ENCODE measurements around the gene SCN3A. TPM values are rescaled to one million over a fixed set of nuclear protein-coding genes. Genes with fewer than 3 reads are reported as not detected.

The SCN3A gene
- total RNA-seq, 4 donors from 2014 or later: 0.62 to 5.7 (median 1.4) TPM

DNA sequence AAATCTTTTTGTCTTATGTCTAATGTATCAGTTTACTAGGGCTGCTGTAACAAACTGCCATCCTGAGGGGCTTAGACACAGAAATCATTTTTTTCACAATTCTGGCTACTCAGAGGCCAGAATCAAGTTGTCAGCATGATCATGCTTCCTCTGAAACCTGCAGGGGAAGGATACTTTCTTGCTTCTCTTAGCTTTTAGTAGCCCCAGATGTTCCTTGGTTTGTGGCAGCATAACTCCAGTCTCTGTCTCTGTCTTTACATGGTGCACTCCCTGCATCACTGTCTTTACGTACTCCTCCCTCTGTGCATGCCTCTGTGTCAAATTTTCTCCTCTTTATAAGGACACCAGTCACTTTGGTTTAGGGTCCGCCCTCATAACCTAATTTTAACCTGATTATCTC is 2.0 kb upstream of the SCN3A start:
- TF ChIP-seq, protein P1, sequence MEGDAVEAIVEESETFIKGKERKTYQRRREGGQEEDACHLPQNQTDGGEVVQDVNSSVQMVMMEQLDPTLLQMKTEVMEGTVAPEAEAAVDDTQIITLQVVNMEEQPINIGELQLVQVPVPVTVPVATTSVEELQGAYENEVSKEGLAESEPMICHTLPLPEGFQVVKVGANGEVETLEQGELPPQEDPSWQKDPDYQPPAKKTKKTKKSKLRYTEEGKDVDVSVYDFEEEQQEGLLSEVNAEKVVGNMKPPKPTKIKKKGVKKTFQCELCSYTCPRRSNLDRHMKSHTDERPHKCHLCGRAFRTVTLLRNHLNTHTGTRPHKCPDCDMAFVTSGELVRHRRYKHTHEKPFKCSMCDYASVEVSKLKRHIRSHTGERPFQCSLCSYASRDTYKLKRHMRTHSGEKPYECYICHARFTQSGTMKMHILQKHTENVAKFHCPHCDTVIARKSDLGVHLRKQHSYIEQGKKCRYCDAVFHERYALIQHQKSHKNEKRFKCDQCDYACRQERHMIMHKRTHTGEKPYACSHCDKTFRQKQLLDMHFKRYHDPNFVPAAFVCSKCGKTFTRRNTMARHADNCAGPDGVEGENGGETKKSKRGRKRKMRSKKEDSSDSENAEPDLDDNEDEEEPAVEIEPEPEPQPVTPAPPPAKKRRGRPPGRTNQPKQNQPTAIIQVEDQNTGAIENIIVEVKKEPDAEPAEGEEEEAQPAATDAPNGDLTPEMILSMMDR (IDR thresholded peaks at IDR 0.05): no peak
- no peak for TF ChIP-seq EP300 (IDR thresholded peaks at IDR 0.05)
- no peak for TF ChIP-seq POLR2AphosphoS5 (IDR thresholded peaks at IDR 0.05)
- TF ChIP-seq POLR2A (IDR thresholded peaks at IDR 0.05): no peak
- H3K27ac ChIP-seq: no peak overlapping the region
- no peak overlapping the region for H3K4me3 ChIP-seq
- no peak for ATAC-seq
- H3K9me3 ChIP-seq: no peaks in the 10 kb centered on the region
- no peaks in the 10 kb centered on the region for H3K36me3 ChIP-seq
- no peaks in the 10 kb centered on the region for H3K27me3 ChIP-seq
- 92% methylated on average over 2 of the region's 2 CpGs; no CpG with 5 or more reads in 1 of the 2 donors for WGBS, 2 donors (ENCODE audit: low coverage in 1 of 2)
- no peaks in the 10 kb centered on the region for H3K4me1 ChIP-seq

DNA sequence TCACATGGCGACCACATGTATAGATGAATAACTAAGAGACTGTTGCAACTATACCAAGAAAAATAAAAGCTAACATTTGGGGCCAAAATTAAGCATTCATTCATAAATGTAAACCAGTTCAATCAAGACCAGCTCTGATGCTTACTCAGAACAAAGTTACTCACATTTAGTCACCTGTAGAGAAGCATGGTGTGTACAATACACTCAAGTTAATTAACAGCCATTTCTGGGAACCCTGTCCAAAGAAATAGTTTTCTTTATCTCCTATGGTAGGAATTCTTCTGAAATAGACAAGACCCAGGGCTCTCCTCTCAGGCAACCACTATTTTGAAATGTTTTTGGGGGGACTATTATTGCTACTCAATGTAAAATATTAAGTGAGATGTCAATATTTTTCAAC is 1.6 kb downstream of the SCN3A start:
- no peak for ATAC-seq
- 89 to 100% methylated on average over 1 of the region's 1 CpG for WGBS, 2 donors (ENCODE audit: low coverage in 1 of 2)
- TF ChIP-seq POLR2A (IDR thresholded peaks at IDR 0.05): no peak
- no peak for TF ChIP-seq EP300 (IDR thresholded peaks at IDR 0.05)
- no peak for TF ChIP-seq POLR2AphosphoS5 (IDR thresholded peaks at IDR 0.05)
- TF ChIP-seq, protein P1 (IDR thresholded peaks at IDR 0.05): no peak
- Histone ChIP-seq H3K27me3 (no peaks in the 10 kb centered on the region), H3K27ac (no peak overlapping the region), H3K36me3 (no peaks in the 10 kb centered on the region), H3K4me1 (no peaks in the 10 kb centered on the region), H3K9me3 (no peaks in the 10 kb centered on the region), H3K4me3 (no peak overlapping the region)

DNA sequence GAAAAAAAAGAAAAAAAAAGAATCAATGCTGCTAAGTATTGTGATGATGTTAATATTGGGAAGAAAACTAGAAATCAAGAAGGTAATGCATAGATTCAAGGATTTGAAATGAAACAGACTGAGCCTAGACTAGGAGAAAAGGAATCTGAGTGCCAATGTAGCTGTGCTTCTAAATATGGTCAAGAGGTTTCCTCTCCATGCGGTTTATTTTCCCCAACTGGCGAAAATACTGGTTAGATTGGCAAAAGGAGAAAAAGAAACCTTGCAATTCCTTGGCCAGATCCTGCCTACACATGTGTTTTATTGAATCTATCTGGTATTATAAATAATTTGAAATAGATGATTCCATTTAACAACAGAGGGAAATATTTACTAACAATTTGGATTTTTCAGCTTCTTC is 5.7 kb downstream of the SCN3A start:
- Histone ChIP-seq H3K27me3 (no peaks in the 10 kb centered on the region), H3K4me1 (no peaks in the 10 kb centered on the region), H3K27ac (no peak overlapping the region), H3K9me3 (no peaks in the 10 kb centered on the region), H3K4me3 (no peak overlapping the region), H3K36me3 (no peaks in the 10 kb centered on the region)
- ATAC-seq: no peak
- TF ChIP-seq EP300 (IDR thresholded peaks at IDR 0.05) (no peak), POLR2AphosphoS5 (IDR thresholded peaks at IDR 0.05) (no peak), POLR2A (IDR thresholded peaks at IDR 0.05) (no peak)
- TF ChIP-seq, protein P1 (IDR thresholded peaks at IDR 0.05): no peak
- WGBS, 2 donors (ENCODE audit: low coverage in 1 of 2): 48 to 59% methylated on average over 2 of the region's 2 CpGs

DNA sequence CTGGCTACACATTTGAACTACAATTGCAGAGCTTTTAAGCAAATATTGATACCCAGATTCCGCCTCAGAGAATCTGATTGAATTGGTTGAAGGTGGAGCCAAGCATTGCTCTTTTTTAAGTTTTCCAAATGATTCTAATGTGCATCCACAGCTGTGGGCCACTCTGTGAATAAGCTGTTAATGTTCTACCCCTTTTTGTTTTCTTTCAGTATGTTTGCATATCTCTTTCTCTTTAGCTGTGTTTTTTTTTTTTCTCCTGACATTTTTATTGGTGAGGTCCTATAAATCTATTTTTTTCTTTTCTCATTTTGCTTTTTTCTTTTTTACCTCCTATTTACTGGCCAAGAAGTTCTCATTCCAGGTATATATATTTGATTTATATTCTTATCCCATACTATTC is 6.5 kb downstream of the SCN3A start:
- no peaks in the 10 kb centered on the region for H3K27me3 ChIP-seq
- WGBS, 2 donors (ENCODE audit: low coverage in 1 of 2): 79 to 100% methylated on average over 1 of the region's 1 CpG
- no peaks in the 10 kb centered on the region for H3K4me1 ChIP-seq
- no peaks in the 10 kb centered on the region for H3K9me3 ChIP-seq
- no peak overlapping the region for H3K4me3 ChIP-seq
- no peak overlapping the region for H3K27ac ChIP-seq
- H3K36me3 ChIP-seq: no peaks in the 10 kb centered on the region
- TF ChIP-seq EP300 (IDR thresholded peaks at IDR 0.05) (no peak), POLR2A (IDR thresholded peaks at IDR 0.05) (no peak), POLR2AphosphoS5 (IDR thresholded peaks at IDR 0.05) (no peak)
- TF ChIP-seq, protein P1 (IDR thresholded peaks at IDR 0.05): no peak
- ATAC-seq: no peak

DNA sequence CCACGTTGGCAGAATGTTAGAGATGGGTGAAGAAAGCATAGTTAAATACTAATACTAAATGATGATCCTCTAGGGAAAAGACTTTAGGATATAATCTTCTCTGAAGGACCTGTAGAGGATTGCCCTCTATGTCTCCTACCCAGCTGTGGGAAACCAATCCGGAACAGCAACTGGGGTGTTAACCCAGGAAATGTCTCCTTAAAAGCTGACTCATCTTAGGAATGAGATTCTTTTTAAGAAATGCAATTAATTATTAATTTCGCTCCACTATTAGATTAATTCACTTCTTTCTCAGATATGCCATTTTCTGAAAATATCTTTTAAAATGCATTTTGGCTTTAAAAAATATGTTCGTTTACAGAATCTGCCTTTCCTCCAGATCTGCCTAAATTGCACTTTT is 7.4 kb downstream of the SCN3A start:
- no peaks in the 10 kb centered on the region for H3K4me1 ChIP-seq
- WGBS, 2 donors (ENCODE audit: low coverage in 1 of 2): 59 to 69% methylated on average over 4 of the region's 4 CpGs
- ATAC-seq: no peak

More for the DNA sequence above, 7.4 kb downstream of the SCN3A start:
- H3K27ac ChIP-seq: no peak overlapping the region
- H3K4me3 ChIP-seq: no peak overlapping the region
- TF ChIP-seq, protein P1 (IDR thresholded peaks at IDR 0.05): no peak
- TF ChIP-seq POLR2AphosphoS5 (IDR thresholded peaks at IDR 0.05) (no peak), EP300 (IDR thresholded peaks at IDR 0.05) (no peak), POLR2A (IDR thresholded peaks at IDR 0.05) (no peak)
- H3K36me3 ChIP-seq: no peaks in the 10 kb centered on the region
- H3K9me3 ChIP-seq: no peaks in the 10 kb centered on the region
- H3K27me3 ChIP-seq: no peaks in the 10 kb centered on the region
